Measurements from ENCODE around the gene DYNLT2B.

DNA sequence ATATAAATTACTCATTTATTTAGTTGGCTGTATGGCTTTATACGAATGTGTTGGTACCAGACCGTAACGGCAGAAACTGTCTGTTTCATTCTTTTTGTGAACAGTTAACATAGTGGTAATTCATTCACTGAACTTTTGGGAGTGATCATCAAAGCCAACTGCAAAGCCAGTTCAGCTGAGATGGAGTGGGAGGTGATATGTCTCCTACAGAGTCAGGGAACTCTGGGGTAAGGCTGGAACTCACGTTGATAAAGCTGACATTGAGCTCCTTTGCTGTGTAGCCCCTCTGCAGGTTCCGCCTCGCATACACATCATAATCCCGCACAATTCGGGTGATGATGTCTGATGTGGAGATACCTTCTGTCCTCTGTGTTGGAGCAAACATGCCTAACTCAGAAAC, 76.3 kb downstream of the DYNLT2B start:
- TF ChIP-seq, protein P1, sequence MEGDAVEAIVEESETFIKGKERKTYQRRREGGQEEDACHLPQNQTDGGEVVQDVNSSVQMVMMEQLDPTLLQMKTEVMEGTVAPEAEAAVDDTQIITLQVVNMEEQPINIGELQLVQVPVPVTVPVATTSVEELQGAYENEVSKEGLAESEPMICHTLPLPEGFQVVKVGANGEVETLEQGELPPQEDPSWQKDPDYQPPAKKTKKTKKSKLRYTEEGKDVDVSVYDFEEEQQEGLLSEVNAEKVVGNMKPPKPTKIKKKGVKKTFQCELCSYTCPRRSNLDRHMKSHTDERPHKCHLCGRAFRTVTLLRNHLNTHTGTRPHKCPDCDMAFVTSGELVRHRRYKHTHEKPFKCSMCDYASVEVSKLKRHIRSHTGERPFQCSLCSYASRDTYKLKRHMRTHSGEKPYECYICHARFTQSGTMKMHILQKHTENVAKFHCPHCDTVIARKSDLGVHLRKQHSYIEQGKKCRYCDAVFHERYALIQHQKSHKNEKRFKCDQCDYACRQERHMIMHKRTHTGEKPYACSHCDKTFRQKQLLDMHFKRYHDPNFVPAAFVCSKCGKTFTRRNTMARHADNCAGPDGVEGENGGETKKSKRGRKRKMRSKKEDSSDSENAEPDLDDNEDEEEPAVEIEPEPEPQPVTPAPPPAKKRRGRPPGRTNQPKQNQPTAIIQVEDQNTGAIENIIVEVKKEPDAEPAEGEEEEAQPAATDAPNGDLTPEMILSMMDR (IDR thresholded peaks at IDR 0.05): no peak
- no peak for TF ChIP-seq POLR2A (IDR thresholded peaks at IDR 0.05)
- TF ChIP-seq POLR2AphosphoS5 (IDR thresholded peaks at IDR 0.05): no peak
- TF ChIP-seq EP300 (IDR thresholded peaks at IDR 0.05; ENCODE audit: low read depth): no peak

Data from transverse colon (tissue), 4 donors.